ENCODE measurements around the gene KNG1. TPM values are rescaled to one million over a fixed set of nuclear protein-coding genes. Genes with fewer than 3 reads are reported as not detected.

The KNG1 gene
- total RNA-seq, 1 donor from 2014 or later = not detected

- DNase-seq (ENCODE audit: low read depth) (no peak), FAIRE-seq (no peak)
- H3K9ac ChIP-seq (ENCODE audit: low read length) = no peak overlapping the region
- no peak overlapping the region for H3K4me3 ChIP-seq (ENCODE audit: insufficient read depth, low read depth, low read length)
- H3K9me3 ChIP-seq (ENCODE audit: insufficient read depth, low read depth, low read length) = no peaks in the 10 kb centered on the region
- no peak overlapping the region for H3K4me2 ChIP-seq (ENCODE audit: low read length)
- H3K79me2 ChIP-seq (ENCODE audit: insufficient read depth, low read length) = no peaks in the 10 kb centered on the region
- Mint-ChIP-seq H3K36me3 (ENCODE audit: low read depth, unreplicated experiment) (no peaks in the 10 kb centered on the region), H3K4me1 (ENCODE audit: low read depth, unreplicated experiment) (no peaks in the 10 kb centered on the region), H3K9me3 (ENCODE audit: unreplicated experiment) (peaks cover 1% of the 10 kb centered on the region), H3K27ac (ENCODE audit: unreplicated experiment) (no peak overlapping the region), H3K27me3 (ENCODE audit: low read depth, unreplicated experiment) (peaks cover 6% of the 10 kb centered on the region), H3K4me3 (ENCODE audit: unreplicated experiment) (no peak overlapping the region)
- TF ChIP-seq CTCF (IDR thresholded peaks at IDR 0.05; ENCODE audit: insufficient read depth, low read depth, low read length) (no peak), EZH2 (IDR thresholded peaks at IDR 0.05; ENCODE audit: insufficient read depth, low read length) (no peak)
- no peaks in the 10 kb centered on the region for H3K27me3 ChIP-seq (ENCODE audit: insufficient read depth, low read length)
- no peaks in the 10 kb centered on the region for H3K36me3 ChIP-seq (ENCODE audit: insufficient read depth, low read length)
- H3K27ac ChIP-seq (ENCODE audit: low read depth, low read length) = no peak overlapping the region
- H2AFZ ChIP-seq (ENCODE audit: low read depth, low read length) = no peak overlapping the region
- no peaks in the 10 kb centered on the region for H4K20me1 ChIP-seq (ENCODE audit: insufficient read depth, low read length)
- H3K4me1 ChIP-seq (ENCODE audit: insufficient read depth, low read length) = no peaks in the 10 kb centered on the region
Measured at GRCh38 chr3:186724911-186725310, 7.8 kb downstream of the KNG1 start.

GRCh38 chr3:186732169-186732766 is 15.1 kb downstream of the KNG1 start:
- no peaks in the 10 kb centered on the region for H3K27me3 ChIP-seq (ENCODE audit: insufficient read depth, low read length)
- no peaks in the 10 kb centered on the region for H3K4me1 ChIP-seq (ENCODE audit: insufficient read depth, low read length)
- Mint-ChIP-seq H3K27ac (ENCODE audit: unreplicated experiment) (no peak overlapping the region), H3K9me3 (ENCODE audit: unreplicated experiment) (no peaks in the 10 kb centered on the region), H3K27me3 (ENCODE audit: low read depth, unreplicated experiment) (no peaks in the 10 kb centered on the region), H3K36me3 (ENCODE audit: low read depth, unreplicated experiment) (no peaks in the 10 kb centered on the region), H3K4me3 (ENCODE audit: unreplicated experiment) (no peak overlapping the region), H3K4me1 (ENCODE audit: low read depth, unreplicated experiment) (peaks cover 9% of the 10 kb centered on the region)
- no peaks in the 10 kb centered on the region for H3K36me3 ChIP-seq (ENCODE audit: insufficient read depth, low read length)
- no peak overlapping the region for H2AFZ ChIP-seq (ENCODE audit: low read depth, low read length)
- TF ChIP-seq EZH2 (IDR thresholded peaks at IDR 0.05; ENCODE audit: insufficient read depth, low read length) = no peak
- no peak for TF ChIP-seq CTCF (IDR thresholded peaks at IDR 0.05; ENCODE audit: insufficient read depth, low read depth, low read length)
- no peaks in the 10 kb centered on the region for H3K79me2 ChIP-seq (ENCODE audit: insufficient read depth, low read length)
- DNase-seq (ENCODE audit: low read depth) (no peak), FAIRE-seq (no peak)
- no peak overlapping the region for H3K4me2 ChIP-seq (ENCODE audit: low read length)
- no peak overlapping the region for H3K4me3 ChIP-seq (ENCODE audit: insufficient read depth, low read depth, low read length)
- no peaks in the 10 kb centered on the region for H3K9me3 ChIP-seq (ENCODE audit: insufficient read depth, low read depth, low read length)
- no peak overlapping the region for H3K27ac ChIP-seq (ENCODE audit: low read depth, low read length)
- no peak overlapping the region for H3K9ac ChIP-seq (ENCODE audit: low read length)
- H4K20me1 ChIP-seq (ENCODE audit: insufficient read depth, low read length) = no peaks in the 10 kb centered on the region

- DNase-seq (ENCODE audit: low read depth) (no peak), FAIRE-seq (no peak)
- H3K27me3 Mint-ChIP-seq (ENCODE audit: low read depth, unreplicated experiment) = peaks cover 6% of the 10 kb centered on the region
- H3K4me1 ChIP-seq (ENCODE audit: insufficient read depth, low read length) = peaks cover 5% of the 10 kb centered on the region
- TF ChIP-seq EZH2 (IDR thresholded peaks at IDR 0.05; ENCODE audit: insufficient read depth, low read length) = no peak
- TF ChIP-seq CTCF (IDR thresholded peaks at IDR 0.05; ENCODE audit: insufficient read depth, low read depth, low read length) = no peak
- H3K27ac Mint-ChIP-seq (ENCODE audit: unreplicated experiment) = no peak overlapping the region
- no peaks in the 10 kb centered on the region for H3K79me2 ChIP-seq (ENCODE audit: insufficient read depth, low read length)
- no peak overlapping the region for H3K27ac ChIP-seq (ENCODE audit: low read depth, low read length)
- H3K36me3 ChIP-seq (ENCODE audit: insufficient read depth, low read length) = no peaks in the 10 kb centered on the region
- H3K9ac ChIP-seq (ENCODE audit: low read length) = no peak overlapping the region
- H3K36me3 Mint-ChIP-seq (ENCODE audit: low read depth, unreplicated experiment) = no peaks in the 10 kb centered on the region
- H3K4me3 ChIP-seq (ENCODE audit: insufficient read depth, low read depth, low read length) = no peak overlapping the region
- peaks cover 3% of the 10 kb centered on the region for H3K9me3 Mint-ChIP-seq (ENCODE audit: unreplicated experiment)
- H3K9me3 ChIP-seq (ENCODE audit: insufficient read depth, low read depth, low read length) = no peaks in the 10 kb centered on the region
- no peak overlapping the region for H3K4me2 ChIP-seq (ENCODE audit: low read length)
- no peak overlapping the region for H2AFZ ChIP-seq (ENCODE audit: low read depth, low read length)
- H3K4me1 Mint-ChIP-seq (ENCODE audit: low read depth, unreplicated experiment) = peaks cover 4% of the 10 kb centered on the region
- no peaks in the 10 kb centered on the region for H3K27me3 ChIP-seq (ENCODE audit: insufficient read depth, low read length)
- no peak overlapping the region for H3K4me3 Mint-ChIP-seq (ENCODE audit: unreplicated experiment)
- no peaks in the 10 kb centered on the region for H4K20me1 ChIP-seq (ENCODE audit: insufficient read depth, low read length)
Measured at GRCh38 chr3:186742618-186743380, 25.6 kb downstream of the KNG1 start.

Data from astrocyte (in vitro differentiated cells and primary cell).